GM18508 (cell line): Measurements from ENCODE around the gene CNNM2.

ENCODE experiments used
- ATAC-seq: cut with Tn5 transposase; IDR thresholded peaks from one replicate; pipeline ENCODE4 v1.9.1; 2021; ENCODE audit warnings: moderate number of reproducible peaks; ENCODE audit not compliant: insufficient read depth, unreplicated experiment

The CNNM2 gene

GRCh38 chr10:102917962-102918816 lies at the start of gene CNNM2:
Gene CNNM2 (plus strand): TSS chr10:102918294. CDS start chr10:102918481, 187 bp downstream.
- ATAC-seq: peak; percentile 78

- ATAC-seq: no peak
Observed at GRCh38 chr10:102868911-102869257, 49.2 kb upstream of the CNNM2 start.

- no peak for ATAC-seq
Observed at GRCh38 chr10:102869258-102870198, 48.6 kb upstream of the CNNM2 start, which contains the start of gene AS3MT. Gene AS3MT (plus strand): TSS chr10:102869470. CDS start chr10:102869593, 123 bp downstream.

GRCh38 chr10:102870221-102870620 lies 47.9 kb upstream of the CNNM2 start:
- no peak for ATAC-seq

GRCh38 chr10:102872163-102872562 lies 45.9 kb upstream of the CNNM2 start:
- ATAC-seq: no peak

GRCh38 chr10:102876747-102877153 lies 41.3 kb upstream of the CNNM2 start:
- no peak for ATAC-seq

- no peak for ATAC-seq
Observed at GRCh38 chr10:102878629-102879028, 39.5 kb upstream of the CNNM2 start.

GRCh38 chr10:102880256-102880655 lies 37.8 kb upstream of the CNNM2 start:
- ATAC-seq: no peak

GRCh38 chr10:102888048-102888447 lies 30.0 kb upstream of the CNNM2 start:
- no peak for ATAC-seq

- ATAC-seq: no peak
Observed at GRCh38 chr10:102894466-102895213, 23.5 kb upstream of the CNNM2 start.

- ATAC-seq: no peak
Observed at GRCh38 chr10:102900006-102900405, 18.1 kb upstream of the CNNM2 start.

GRCh38 chr10:102904346-102904745 lies 13.7 kb upstream of the CNNM2 start:
- no peak for ATAC-seq

GRCh38 chr10:102906507-102906906 lies 11.6 kb upstream of the CNNM2 start:
- no peak for ATAC-seq

GRCh38 chr10:102914781-102915180 lies 3.3 kb upstream of the CNNM2 start:
- ATAC-seq: no peak

- ATAC-seq: no peak
Observed at GRCh38 chr10:102916173-102916572, 1.9 kb upstream of the CNNM2 start.

GRCh38 chr10:102917314-102917961 lies 656 bp upstream of the CNNM2 start:
- ATAC-seq: no peak

GRCh38 chr10:102918817-102919245 lies 737 bp downstream of the CNNM2 start:
- no peak for ATAC-seq

GRCh38 chr10:102919246-102919959 lies 1.3 kb downstream of the CNNM2 start:
- ATAC-seq: no peak
